ENCODE results near the gene INPP5J. TPM values are rescaled to one million over a fixed set of nuclear protein-coding genes. Genes with fewer than 3 reads are reported as not detected.

INPP5J gene
- total RNA-seq, 3 donors from 2014 or later (not counting 1 experiment from before 2014, with no cell fraction given): not detected

DNA sequence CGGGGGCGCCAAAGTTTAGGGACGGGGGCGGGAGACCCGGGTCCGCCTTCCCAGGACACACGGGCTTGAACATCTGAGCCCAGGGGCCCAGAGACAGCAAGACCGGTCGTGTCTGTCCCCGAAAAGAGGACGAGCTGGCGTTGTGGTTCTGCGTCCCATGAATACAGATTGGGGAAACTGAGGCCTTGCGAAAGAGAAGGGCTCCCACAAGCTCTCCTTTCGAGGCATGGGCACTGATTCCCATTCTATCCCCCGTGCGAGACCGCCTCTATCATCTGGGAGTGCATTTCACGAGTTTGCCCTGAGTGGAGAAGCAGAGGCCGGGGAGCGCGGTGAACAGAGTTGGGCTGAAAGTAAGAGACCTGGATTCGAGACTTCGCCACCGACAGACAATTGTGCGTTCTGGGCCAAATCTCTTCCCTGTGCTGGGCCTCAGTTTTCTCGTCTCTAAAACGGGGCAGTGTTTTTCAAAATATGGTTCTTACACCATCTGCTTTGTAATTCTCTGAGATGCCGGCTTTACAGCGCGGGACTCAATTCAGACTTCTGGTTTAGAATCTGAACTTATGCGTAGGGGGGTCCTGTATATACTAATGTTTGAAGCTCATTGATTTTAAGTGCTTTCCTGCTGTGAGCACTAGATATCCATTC, 37.7 kb downstream of the INPP5J start:
- TF ChIP-seq, protein P1, sequence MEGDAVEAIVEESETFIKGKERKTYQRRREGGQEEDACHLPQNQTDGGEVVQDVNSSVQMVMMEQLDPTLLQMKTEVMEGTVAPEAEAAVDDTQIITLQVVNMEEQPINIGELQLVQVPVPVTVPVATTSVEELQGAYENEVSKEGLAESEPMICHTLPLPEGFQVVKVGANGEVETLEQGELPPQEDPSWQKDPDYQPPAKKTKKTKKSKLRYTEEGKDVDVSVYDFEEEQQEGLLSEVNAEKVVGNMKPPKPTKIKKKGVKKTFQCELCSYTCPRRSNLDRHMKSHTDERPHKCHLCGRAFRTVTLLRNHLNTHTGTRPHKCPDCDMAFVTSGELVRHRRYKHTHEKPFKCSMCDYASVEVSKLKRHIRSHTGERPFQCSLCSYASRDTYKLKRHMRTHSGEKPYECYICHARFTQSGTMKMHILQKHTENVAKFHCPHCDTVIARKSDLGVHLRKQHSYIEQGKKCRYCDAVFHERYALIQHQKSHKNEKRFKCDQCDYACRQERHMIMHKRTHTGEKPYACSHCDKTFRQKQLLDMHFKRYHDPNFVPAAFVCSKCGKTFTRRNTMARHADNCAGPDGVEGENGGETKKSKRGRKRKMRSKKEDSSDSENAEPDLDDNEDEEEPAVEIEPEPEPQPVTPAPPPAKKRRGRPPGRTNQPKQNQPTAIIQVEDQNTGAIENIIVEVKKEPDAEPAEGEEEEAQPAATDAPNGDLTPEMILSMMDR (IDR thresholded peaks at IDR 0.05): no peak
- ATAC-seq (peak; percentile 43 to 47 (median 45)), DNase-seq (peak in 1 of 2 donors; percentile 46)
- H3K27ac Mint-ChIP-seq: peak overlapping the region; percentile 91 to 93
- Histone ChIP-seq H3K9me3 (ENCODE audit: control insufficient read depth, insufficient read depth, low read length) (no peaks in the 10 kb centered on the region), H3K27me3 (ENCODE audit: control insufficient read depth, insufficient read depth, low read length) (no peaks in the 10 kb centered on the region), H3K36me3 (ENCODE audit: control insufficient read depth, insufficient read depth, low read length) (peaks cover 4% of the 10 kb centered on the region), H3K4me1 (ENCODE audit: control insufficient read depth, insufficient read depth, low read length) (peaks cover 15% of the 10 kb centered on the region), H3K27ac (ENCODE audit: low read length) (peak overlapping the region; percentile 76), H3K4me3 (ENCODE audit: low read length) (peak overlapping the region; percentile 72)
- peaks cover 25 to 36% of the 10 kb centered on the region in 2 donors for H3K4me1 Mint-ChIP-seq
- intact Hi-C loops (cut with micrococcal nuclease): loop anchor here (2.0 kb wide), 1 partner anchor 70 kb away; no protein-coding TSS in a partner anchor
- H3K4me3 Mint-ChIP-seq: peak overlapping the region; percentile 97
- H3K9me3 Mint-ChIP-seq: no peaks in the 10 kb centered on the region
- 3% methylated on average over 32 of the region's 32 CpGs for WGBS (ENCODE audit: insufficient coverage)
- no peaks in the 10 kb centered on the region for H3K27me3 Mint-ChIP-seq (ENCODE audit: low read depth in 2 of 2)
- no peaks in the 10 kb centered on the region for H3K36me3 Mint-ChIP-seq

DNA sequence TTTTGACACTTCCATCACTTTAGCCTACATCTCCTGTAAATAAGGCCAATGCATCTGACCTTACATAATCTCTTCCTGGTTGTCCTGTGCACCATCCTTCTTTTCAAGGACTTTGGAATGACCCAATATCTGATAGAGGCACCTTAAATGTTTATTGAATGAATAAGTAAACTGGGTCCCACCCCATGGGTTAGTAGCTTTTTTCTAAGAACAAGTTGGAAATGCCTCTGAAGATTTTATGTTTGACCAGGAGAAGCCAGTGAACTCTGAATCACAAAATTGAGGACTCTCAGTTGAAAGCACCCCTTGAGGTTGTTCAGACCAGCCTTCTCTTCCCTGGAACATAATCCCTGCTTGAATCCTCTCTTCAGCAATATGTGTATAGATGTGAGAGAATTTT, 38.6 kb downstream of the INPP5J start:
- Mint-ChIP-seq H3K9me3 (no peaks in the 10 kb centered on the region), H3K27ac (peak overlapping the region; percentile 91 to 93), H3K4me1 (peaks cover 29 to 38% of the 10 kb centered on the region in 2 donors), H3K27me3 (ENCODE audit: low read depth in 2 of 2) (no peaks in the 10 kb centered on the region), H3K36me3 (no peaks in the 10 kb centered on the region), H3K4me3 (peak overlapping the region; percentile 97)
- Histone ChIP-seq H3K9me3 (ENCODE audit: control insufficient read depth, insufficient read depth, low read length) (no peaks in the 10 kb centered on the region), H3K36me3 (ENCODE audit: control insufficient read depth, insufficient read depth, low read length) (peaks cover 8% of the 10 kb centered on the region), H3K27me3 (ENCODE audit: control insufficient read depth, insufficient read depth, low read length) (no peaks in the 10 kb centered on the region), H3K4me3 (ENCODE audit: low read length) (no peak overlapping the region), H3K27ac (ENCODE audit: low read length) (peak overlapping the region; percentile 35), H3K4me1 (ENCODE audit: control insufficient read depth, insufficient read depth, low read length) (peaks cover 15% of the 10 kb centered on the region)
- intact Hi-C loops (cut with micrococcal nuclease): loop anchor here (2.0 kb wide), 1 partner anchor 69 kb away; no protein-coding TSS in a partner anchor
- DNase-seq (no peak), ATAC-seq (no peak)
- TF ChIP-seq, protein P1 (IDR thresholded peaks at IDR 0.05): no peak

DNA sequence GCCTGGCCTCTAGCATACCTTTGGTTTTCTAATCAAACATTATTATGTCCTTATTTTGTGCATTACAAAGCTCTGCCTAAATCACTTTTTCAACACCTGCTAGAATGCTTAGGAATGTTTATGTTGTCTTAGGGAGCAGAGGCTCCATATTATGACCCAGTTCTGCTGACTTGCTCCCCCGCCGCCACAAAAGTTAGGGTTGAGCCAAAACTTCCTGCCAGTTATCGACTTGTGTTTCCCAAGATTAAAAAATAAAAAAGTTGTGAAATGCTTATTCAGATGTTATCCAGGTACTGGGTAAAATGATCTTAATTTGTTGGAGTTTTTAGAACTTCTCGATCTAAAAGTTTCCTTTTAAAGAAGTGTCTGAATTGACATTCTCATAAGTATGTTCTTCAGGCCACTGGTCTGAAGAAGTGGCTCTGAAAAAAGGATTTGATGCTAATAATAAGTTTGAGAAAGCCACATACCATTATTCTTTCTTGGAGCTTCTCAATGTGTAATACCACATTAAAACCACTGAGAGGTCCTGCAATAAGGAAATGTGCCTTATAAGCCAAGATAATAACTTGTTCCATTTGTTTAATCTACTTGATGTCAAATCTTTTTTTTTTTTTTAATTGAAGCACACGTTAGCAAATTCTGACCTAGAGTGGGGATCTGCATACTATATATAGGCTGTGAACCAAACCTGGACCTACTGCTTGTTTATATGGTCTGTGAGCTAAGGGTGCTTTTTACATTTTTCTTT, 39.4 kb downstream of the INPP5J start:
- H3K9me3 Mint-ChIP-seq: no peaks in the 10 kb centered on the region
- H3K36me3 ChIP-seq (ENCODE audit: control insufficient read depth, insufficient read depth, low read length): peaks cover 8% of the 10 kb centered on the region
- peaks cover 33 to 38% of the 10 kb centered on the region in 2 donors for H3K4me1 Mint-ChIP-seq
- peaks cover 15% of the 10 kb centered on the region for H3K4me1 ChIP-seq (ENCODE audit: control insufficient read depth, insufficient read depth, low read length)
- no peaks in the 10 kb centered on the region for H3K27me3 Mint-ChIP-seq (ENCODE audit: low read depth in 2 of 2)
- no peak for DNase-seq
- 38% methylated on average over 5 of the region's 5 CpGs for WGBS (ENCODE audit: insufficient coverage)
- peak overlapping the region; percentile 97 for H3K4me3 Mint-ChIP-seq
- no peak for ATAC-seq
- no peaks in the 10 kb centered on the region for H3K27me3 ChIP-seq (ENCODE audit: control insufficient read depth, insufficient read depth, low read length)
- no peak overlapping the region for H3K4me3 ChIP-seq (ENCODE audit: low read length)
- no peak overlapping the region for H3K27ac ChIP-seq (ENCODE audit: low read length)
- H3K27ac Mint-ChIP-seq: peak overlapping the region; percentile 91 to 93
- no peaks in the 10 kb centered on the region for H3K36me3 Mint-ChIP-seq
- no peaks in the 10 kb centered on the region for H3K9me3 ChIP-seq (ENCODE audit: control insufficient read depth, insufficient read depth, low read length)
- TF ChIP-seq, protein P1 (IDR thresholded peaks at IDR 0.05): no peak
- intact Hi-C loops (cut with micrococcal nuclease): no loop called here
